Measurements from ENCODE around the gene WDFY3. TPM values are rescaled to one million over a fixed set of nuclear protein-coding genes. Genes with fewer than 3 reads are reported as not detected.

WDFY3 gene
- total RNA-seq, 4 donors from 2014 or later, result 79.2 to 244 (median 119) TPM

DNA sequence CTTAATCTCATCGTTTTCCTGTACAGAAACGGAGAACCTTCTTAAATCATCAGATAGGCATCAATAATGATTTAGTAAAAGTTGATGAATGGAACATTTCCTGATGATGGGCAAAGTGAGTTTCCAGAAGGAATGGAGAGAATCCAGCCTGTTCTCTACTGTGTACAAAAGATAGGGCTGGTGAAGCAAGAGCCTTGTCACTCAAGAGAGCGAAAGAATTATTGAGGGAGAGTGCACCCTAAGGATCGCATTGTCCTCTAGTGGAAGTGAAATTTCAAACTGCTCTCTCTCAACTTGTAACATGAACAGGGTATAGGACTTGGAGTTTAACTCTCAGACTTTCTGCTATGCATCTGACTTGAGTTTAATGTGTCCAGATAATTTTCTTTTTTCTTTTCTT is 314.0 kb downstream of the WDFY3 start:
- peaks cover 12% of the 10 kb centered on the region for H3K36me3 ChIP-seq
- no peaks in the 10 kb centered on the region for H3K9me3 ChIP-seq
- no peak overlapping the region for H3K4me3 ChIP-seq
- 90% methylated on average over 4 of the region's 4 CpGs for WGBS
- no peak overlapping the region for H3K27ac ChIP-seq
- H3K27me3 ChIP-seq, result no peaks in the 10 kb centered on the region
- no peak for TF ChIP-seq POLR2AphosphoS5 (IDR thresholded peaks at IDR 0.05)
- TF ChIP-seq, protein P1, sequence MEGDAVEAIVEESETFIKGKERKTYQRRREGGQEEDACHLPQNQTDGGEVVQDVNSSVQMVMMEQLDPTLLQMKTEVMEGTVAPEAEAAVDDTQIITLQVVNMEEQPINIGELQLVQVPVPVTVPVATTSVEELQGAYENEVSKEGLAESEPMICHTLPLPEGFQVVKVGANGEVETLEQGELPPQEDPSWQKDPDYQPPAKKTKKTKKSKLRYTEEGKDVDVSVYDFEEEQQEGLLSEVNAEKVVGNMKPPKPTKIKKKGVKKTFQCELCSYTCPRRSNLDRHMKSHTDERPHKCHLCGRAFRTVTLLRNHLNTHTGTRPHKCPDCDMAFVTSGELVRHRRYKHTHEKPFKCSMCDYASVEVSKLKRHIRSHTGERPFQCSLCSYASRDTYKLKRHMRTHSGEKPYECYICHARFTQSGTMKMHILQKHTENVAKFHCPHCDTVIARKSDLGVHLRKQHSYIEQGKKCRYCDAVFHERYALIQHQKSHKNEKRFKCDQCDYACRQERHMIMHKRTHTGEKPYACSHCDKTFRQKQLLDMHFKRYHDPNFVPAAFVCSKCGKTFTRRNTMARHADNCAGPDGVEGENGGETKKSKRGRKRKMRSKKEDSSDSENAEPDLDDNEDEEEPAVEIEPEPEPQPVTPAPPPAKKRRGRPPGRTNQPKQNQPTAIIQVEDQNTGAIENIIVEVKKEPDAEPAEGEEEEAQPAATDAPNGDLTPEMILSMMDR (IDR thresholded peaks at IDR 0.05), result no peak
- no peak for TF ChIP-seq POLR2A (IDR thresholded peaks at IDR 0.05)
- no peak for TF ChIP-seq EP300 (IDR thresholded peaks at IDR 0.05)
- no peaks in the 10 kb centered on the region for H3K4me1 ChIP-seq
- DNase-seq (ENCODE audit: low spot score in 2 of 2), result no peak

DNA sequence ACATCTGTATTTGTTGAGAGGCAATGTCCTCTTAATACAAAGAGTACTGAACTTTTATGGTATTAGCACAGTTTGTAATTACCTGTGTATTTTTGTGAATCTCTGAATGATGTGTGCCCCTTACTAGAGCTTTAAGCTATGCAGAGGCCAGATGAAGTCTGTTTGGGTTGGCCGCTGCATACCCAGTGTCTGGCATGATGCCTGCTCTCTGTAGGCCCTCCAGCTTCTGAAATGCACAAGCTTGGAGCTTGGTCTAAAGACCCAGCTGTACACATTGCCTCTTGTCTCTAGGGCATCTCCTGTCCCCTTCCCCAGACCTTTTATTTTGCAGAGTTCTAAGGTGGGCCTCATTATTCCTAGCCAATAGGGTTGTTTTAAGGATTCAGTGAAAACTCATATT is 315.0 kb downstream of the WDFY3 start:
- H3K36me3 ChIP-seq, result peaks cover 12% of the 10 kb centered on the region
- no peak for TF ChIP-seq POLR2AphosphoS5 (IDR thresholded peaks at IDR 0.05)
- no peak for TF ChIP-seq EP300 (IDR thresholded peaks at IDR 0.05)
- TF ChIP-seq, protein P1 (IDR thresholded peaks at IDR 0.05), result no peak
- no peak for TF ChIP-seq POLR2A (IDR thresholded peaks at IDR 0.05)
- 100% methylated on average over 1 of the region's 1 CpG for WGBS
- H3K9me3 ChIP-seq, result no peaks in the 10 kb centered on the region
- no peak overlapping the region for H3K4me3 ChIP-seq
- H3K27me3 ChIP-seq, result no peaks in the 10 kb centered on the region
- H3K27ac ChIP-seq, result no peak overlapping the region
- H3K4me1 ChIP-seq, result no peaks in the 10 kb centered on the region
- no peak for DNase-seq (ENCODE audit: low spot score in 2 of 2)

DNA sequence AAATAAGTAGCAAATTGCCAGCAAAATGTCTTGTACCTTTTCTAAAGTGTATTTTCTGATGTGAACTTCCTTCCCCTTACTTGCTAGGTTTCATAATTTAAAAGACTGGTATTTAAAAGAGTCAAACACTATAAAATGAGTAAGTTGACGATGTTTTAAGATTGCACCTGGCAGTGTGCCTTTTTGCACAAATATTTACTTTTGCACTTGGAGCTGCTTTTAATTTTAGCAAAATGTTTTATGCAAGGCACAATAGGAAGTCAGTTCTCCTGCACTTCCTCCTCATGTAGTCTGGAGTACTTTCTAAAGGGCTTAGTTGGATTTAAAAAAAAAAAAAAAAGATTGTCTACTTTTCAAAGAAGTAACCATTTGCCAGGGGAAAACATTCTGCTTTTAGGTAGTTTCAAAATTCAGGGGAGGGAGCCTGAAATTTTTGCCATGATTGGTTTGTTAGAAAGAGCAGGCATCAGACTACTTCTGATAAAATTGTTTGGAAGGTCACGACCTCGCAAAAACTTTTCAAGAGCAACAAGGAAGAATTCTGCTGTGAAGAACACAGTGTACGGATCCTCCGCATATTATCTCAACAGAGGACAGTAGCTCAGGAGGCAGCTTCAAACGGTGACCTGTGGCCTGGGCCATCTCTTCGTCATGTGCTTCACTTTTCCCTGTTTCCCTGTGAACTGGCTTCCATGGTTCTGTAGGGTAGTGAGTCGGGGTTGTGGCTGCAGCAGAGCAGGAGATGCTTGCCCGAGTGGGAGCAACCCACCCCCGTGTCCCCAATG is 317.4 kb downstream of the WDFY3 start:
- Histone ChIP-seq H3K4me3 (no peak overlapping the region), H3K4me1 (no peaks in the 10 kb centered on the region), H3K9me3 (no peaks in the 10 kb centered on the region), H3K27me3 (no peaks in the 10 kb centered on the region), H3K27ac (no peak overlapping the region), H3K36me3 (peaks cover 12% of the 10 kb centered on the region)
- no peak for DNase-seq (ENCODE audit: low spot score in 2 of 2)
- 84% methylated on average over 10 of the region's 10 CpGs for WGBS
- TF ChIP-seq POLR2A (IDR thresholded peaks at IDR 0.05) (no peak), POLR2AphosphoS5 (IDR thresholded peaks at IDR 0.05) (no peak)
- TF ChIP-seq, protein P1 (IDR thresholded peaks at IDR 0.05), result no peak

DNA sequence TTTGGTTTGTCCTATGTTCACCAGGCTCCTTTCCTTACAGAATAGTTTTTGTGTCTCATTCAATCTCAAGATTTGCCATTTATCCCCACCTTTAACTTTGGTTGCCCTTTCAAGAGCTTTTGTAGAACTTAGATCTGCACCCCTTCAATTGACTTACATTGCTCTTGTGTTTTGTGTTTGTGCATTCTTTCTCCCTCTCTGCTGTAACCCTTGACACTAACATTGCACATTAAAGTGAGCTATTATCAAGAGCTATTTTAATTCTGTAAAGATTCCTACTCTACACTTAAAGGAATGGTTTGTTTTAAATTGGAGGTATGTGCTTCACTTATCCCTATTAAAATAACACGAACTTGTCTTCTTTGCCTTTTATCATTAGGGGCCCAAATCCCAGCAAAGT is 318.3 kb downstream of the WDFY3 start:
- Histone ChIP-seq H3K36me3 (peaks cover 12% of the 10 kb centered on the region), H3K4me3 (no peak overlapping the region), H3K4me1 (no peaks in the 10 kb centered on the region), H3K27ac (no peak overlapping the region), H3K27me3 (no peaks in the 10 kb centered on the region), H3K9me3 (no peaks in the 10 kb centered on the region)
- no peak for TF ChIP-seq POLR2AphosphoS5 (IDR thresholded peaks at IDR 0.05)
- no peak for TF ChIP-seq POLR2A (IDR thresholded peaks at IDR 0.05)
- no peak for TF ChIP-seq EP300 (IDR thresholded peaks at IDR 0.05)
- TF ChIP-seq, protein P1 (IDR thresholded peaks at IDR 0.05), result no peak
- WGBS, result 78% methylated on average over 1 of the region's 1 CpG
- DNase-seq (ENCODE audit: low spot score in 2 of 2), result no peak

DNA sequence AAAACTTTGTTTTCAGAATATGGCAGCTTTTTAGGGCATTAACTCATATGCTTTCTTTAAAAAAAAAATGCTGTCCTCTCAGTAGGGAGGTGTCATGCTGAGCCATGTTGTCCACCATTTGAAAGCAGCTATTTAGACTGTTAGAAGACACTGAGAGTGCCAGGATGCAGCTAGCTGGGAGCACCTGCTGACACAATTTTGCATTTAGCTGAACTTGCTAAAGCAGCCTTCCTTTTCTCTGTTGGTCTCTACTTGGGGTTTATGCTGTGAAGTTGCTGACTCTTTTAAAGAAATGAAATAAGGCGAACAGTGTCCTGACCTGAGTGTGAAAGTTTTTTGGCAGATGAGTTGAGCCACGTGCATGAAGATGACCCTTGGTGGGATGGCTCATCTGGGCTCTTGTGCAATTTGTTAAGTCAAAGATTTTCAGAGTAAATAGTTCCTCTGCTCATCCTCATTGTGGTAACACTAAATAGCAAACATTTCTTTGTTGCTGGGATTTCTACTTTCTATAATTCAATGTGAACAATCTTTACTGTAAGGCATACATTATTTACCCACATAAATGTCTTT is 319.1 kb downstream of the WDFY3 start:
- TF ChIP-seq, protein P1 (IDR thresholded peaks at IDR 0.05), result no peak
- TF ChIP-seq POLR2AphosphoS5 (IDR thresholded peaks at IDR 0.05), result no peak
- no peak for TF ChIP-seq POLR2A (IDR thresholded peaks at IDR 0.05)
- TF ChIP-seq EP300 (IDR thresholded peaks at IDR 0.05), result no peak
- Histone ChIP-seq H3K27me3 (no peaks in the 10 kb centered on the region), H3K4me3 (no peak overlapping the region), H3K9me3 (no peaks in the 10 kb centered on the region), H3K36me3 (peaks cover 12% of the 10 kb centered on the region), H3K27ac (no peak overlapping the region), H3K4me1 (no peaks in the 10 kb centered on the region)
- 86% methylated on average over 2 of the region's 2 CpGs for WGBS
- DNase-seq (ENCODE audit: low spot score in 2 of 2), result no peak

Data from suprapubic skin (tissue), 4 donors.